Kidney epithelial cell (primary cell): Measurements from ENCODE around the gene PYDC2. TPM values are rescaled to one million over a fixed set of nuclear protein-coding genes. Genes with fewer than 3 reads are reported as not detected.

Experiments used
- DNase-seq: peaks from one replicate; pipeline ENCODE4 v3.0.0-alpha.2; 2010; ENCODE audit warnings: low read depth
- H3K27me3 ChIP-seq: 2 replicates; pipeline ENCODE4 v1.6.0; 2011; ENCODE audit warnings: low read length; ENCODE audit not compliant: control insufficient read depth, insufficient read depth
- H3K36me3 ChIP-seq: 2 replicates; pipeline ENCODE4 v1.5.1; 2011; ENCODE audit warnings: low read length; ENCODE audit not compliant: control insufficient read depth, insufficient read depth
- H3K4me3 ChIP-seq: 2 replicates; pipeline ENCODE4 v1.5.1; 2011; ENCODE audit warnings: low read depth, mild to moderate bottlenecking, control low read depth, low read length
- CTCF ChIP-seq: IDR thresholded peaks from 2 replicates; pipeline ENCODE4 v1.5.1; 2011; ENCODE audit warnings: mild to moderate bottlenecking, moderate library complexity, low read length, control low read depth, inconsistent platforms; ENCODE audit not compliant: insufficient read depth, poor library complexity, severe bottlenecking
- total RNA-seq: library from RNA; depleted of rRNA; stranded (reverse); fragments of >200 nt; gene quantifications from 2 replicates; pipeline ENCODE4 v1.2.3, GENCODE V29; 2015

PYDC2 gene
- total RNA-seq, 1 donor from 2014 or later = not detected

- H3K4me3 ChIP-seq = no peak overlapping the region
- no peak for DNase-seq
- TF ChIP-seq CTCF = no peak
- H3K27me3 ChIP-seq = no peaks in the 10 kb centered on the region
- H3K36me3 ChIP-seq = no peaks in the 10 kb centered on the region
Measured at GRCh38 chr3:191493336-191493735, 32.4 kb downstream of the PYDC2 start.

GRCh38 chr3:191499307-191500080 is 38.5 kb downstream of the PYDC2 start:
- DNase-seq = peak; percentile 23
- peak overlapping the region; percentile 21 for H3K4me3 ChIP-seq
- H3K27me3 ChIP-seq = no peaks in the 10 kb centered on the region
- TF ChIP-seq CTCF = no peak
- H3K36me3 ChIP-seq = no peaks in the 10 kb centered on the region

- no peak for DNase-seq
- H3K36me3 ChIP-seq = no peaks in the 10 kb centered on the region
- H3K4me3 ChIP-seq = no peak overlapping the region
- no peaks in the 10 kb centered on the region for H3K27me3 ChIP-seq
- TF ChIP-seq CTCF = no peak
Measured at GRCh38 chr3:191500892-191501291, 39.9 kb downstream of the PYDC2 start.

GRCh38 chr3:191502583-191502982 is 41.6 kb downstream of the PYDC2 start:
- H3K27me3 ChIP-seq = no peaks in the 10 kb centered on the region
- DNase-seq = no peak

GRCh38 chr3:191509078-191509477 is 48.1 kb downstream of the PYDC2 start:
- DNase-seq = no peak
- Histone ChIP-seq H3K27me3 (no peaks in the 10 kb centered on the region), H3K4me3 (no peak overlapping the region), H3K36me3 (no peaks in the 10 kb centered on the region)
- TF ChIP-seq CTCF = no peak

More at GRCh38 chr3:191502583-191502982, 41.6 kb downstream of the PYDC2 start:
- H3K36me3 ChIP-seq = no peaks in the 10 kb centered on the region
- H3K4me3 ChIP-seq = no peak overlapping the region
- peak; percentile 44 for TF ChIP-seq CTCF

Other genes with a start within 250 kb of the PYDC2 start
- 160 and 178 TPM in 2 replicates for gene CCDC50, start 131.8 kb upstream of the PYDC2 start, total RNA-seq
- 0.46 and 2.5 TPM in 2 replicates for gene UTS2B, start 130.6 kb upstream of the PYDC2 start, total RNA-seq